Tibial artery (tissue), 4 donors: ENCODE results near the gene MEIKIN.

Experiments used
- DNase-seq, 2 donors: peaks; one replicate each; pipeline ENCODE4 v3.0.0-alpha.2; 2019
- H3K27ac ChIP-seq, 2 donors: fragments of 200-600 bp; sonication (generic) in 1 of 2; 1 replicate in 1 of 2; 2 replicates in 1 of 2; pipeline ENCODE4 v1.5.1; 2018 to 2019; ENCODE audit warnings: mild to moderate bottlenecking in 1 of 2
- H3K27me3 ChIP-seq, 2 donors: fragments of 200-600 bp; sonication (generic) in 1 of 2; one replicate each; pipeline versions ENCODE4 v1.5.1 to v1.6.0; 2016 to 2019
- H3K36me3 ChIP-seq, 3 donors: fragments of 200-600 bp; sonication (generic) in 2 of 3; one replicate each; pipeline ENCODE4 v1.5.1; 2016 to 2019; ENCODE audit warnings: mild to moderate bottlenecking in 2 of 3
- H3K4me1 ChIP-seq, 4 donors: fragments of 200-600 bp; sonication (generic) in 2 of 4; 1 replicate in 3 of 4; 2 replicates in 1 of 4; pipeline ENCODE4 v1.5.1; 2016 to 2019
- H3K4me3 ChIP-seq, 2 donors: fragments of 200-600 bp; sonication (generic) in 1 of 2; 1 replicate in 1 of 2; 2 replicates in 1 of 2; pipeline ENCODE4 v1.5.1; 2018 to 2019; ENCODE audit warnings: mild to moderate bottlenecking in 2 of 2
- H3K9me3 ChIP-seq, 3 donors: fragments of 200-600 bp; sonication (generic) in 1 of 3; one replicate each; pipeline ENCODE4 v1.5.1; 2016 to 2019
- intact Hi-C: fragments of 100-400 bp; cut with DNase I; formaldehyde crosslinking; loops from one replicate; pipeline ENCODE4 v1.15.0; 2023; ENCODE audit warnings: low total_unique reads
- TF ChIP-seq, protein P1 (sequence below), 2 experiments: fragments of 200-600 bp in 1 of 2; fragments of 450-650 bp in 1 of 2; IDR thresholded peaks; one replicate each; pipeline ENCODE4 v1.5.1; 2017 to 2019; ENCODE audit warnings: antibody characterized with exemption in 2 of 2, mild to moderate bottlenecking in 1 of 2, moderate library complexity in 1 of 2

Gene MEIKIN

DNA sequence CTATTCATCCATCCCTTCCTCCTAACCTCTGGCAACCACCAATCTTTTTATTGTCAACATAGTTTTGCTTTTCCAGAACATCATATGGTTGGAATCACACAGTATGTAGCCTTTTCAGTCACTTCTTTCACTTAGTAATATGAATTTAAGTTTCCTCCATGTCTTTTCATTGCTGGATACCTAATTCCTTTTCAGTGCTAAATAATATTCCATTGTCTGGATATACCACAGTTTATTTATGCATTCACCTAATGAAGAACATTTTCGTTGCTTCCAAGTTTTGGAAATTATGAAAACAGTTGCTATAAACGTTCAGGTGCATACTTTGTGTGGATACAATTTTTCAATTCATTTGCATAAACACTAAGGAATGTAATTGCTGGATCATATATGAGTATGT, 77.9 kb downstream of the MEIKIN start:
- intact Hi-C loops: no loop called here
- no peak overlapping the region for H3K4me3 ChIP-seq
- no peaks in the 10 kb centered on the region for H3K27me3 ChIP-seq
- TF ChIP-seq, protein P1, sequence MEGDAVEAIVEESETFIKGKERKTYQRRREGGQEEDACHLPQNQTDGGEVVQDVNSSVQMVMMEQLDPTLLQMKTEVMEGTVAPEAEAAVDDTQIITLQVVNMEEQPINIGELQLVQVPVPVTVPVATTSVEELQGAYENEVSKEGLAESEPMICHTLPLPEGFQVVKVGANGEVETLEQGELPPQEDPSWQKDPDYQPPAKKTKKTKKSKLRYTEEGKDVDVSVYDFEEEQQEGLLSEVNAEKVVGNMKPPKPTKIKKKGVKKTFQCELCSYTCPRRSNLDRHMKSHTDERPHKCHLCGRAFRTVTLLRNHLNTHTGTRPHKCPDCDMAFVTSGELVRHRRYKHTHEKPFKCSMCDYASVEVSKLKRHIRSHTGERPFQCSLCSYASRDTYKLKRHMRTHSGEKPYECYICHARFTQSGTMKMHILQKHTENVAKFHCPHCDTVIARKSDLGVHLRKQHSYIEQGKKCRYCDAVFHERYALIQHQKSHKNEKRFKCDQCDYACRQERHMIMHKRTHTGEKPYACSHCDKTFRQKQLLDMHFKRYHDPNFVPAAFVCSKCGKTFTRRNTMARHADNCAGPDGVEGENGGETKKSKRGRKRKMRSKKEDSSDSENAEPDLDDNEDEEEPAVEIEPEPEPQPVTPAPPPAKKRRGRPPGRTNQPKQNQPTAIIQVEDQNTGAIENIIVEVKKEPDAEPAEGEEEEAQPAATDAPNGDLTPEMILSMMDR (IDR thresholded peaks at IDR 0.05): no peak
- DNase-seq: no peak
- no peak overlapping the region for H3K27ac ChIP-seq
- no peaks in the 10 kb centered on the region for H3K4me1 ChIP-seq
- H3K9me3 ChIP-seq: peaks cover 3 to 36% (median 33%) of the 10 kb centered on the region in 3 donors
- no peaks in the 10 kb centered on the region for H3K36me3 ChIP-seq

DNA sequence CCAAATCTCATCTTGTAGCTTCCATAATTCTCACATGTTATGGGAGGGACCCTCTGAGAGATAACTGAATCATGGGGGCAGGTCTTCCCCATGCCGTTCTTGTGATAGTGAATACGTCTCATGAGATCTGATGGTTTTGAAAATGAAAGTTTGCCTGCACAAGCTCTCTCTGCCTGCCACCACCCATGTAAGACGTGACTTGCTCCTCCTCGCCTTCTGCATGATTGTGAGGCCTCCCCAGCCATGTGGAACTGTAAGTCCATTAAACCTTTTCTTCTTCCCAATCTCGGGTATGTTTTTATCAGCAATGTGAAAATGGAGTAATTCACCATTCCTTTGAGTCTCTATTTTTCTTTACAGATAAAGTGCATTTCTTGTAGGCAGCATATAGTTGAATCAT, 81.8 kb downstream of the MEIKIN start:
- H3K36me3 ChIP-seq: no peaks in the 10 kb centered on the region
- no peak for DNase-seq
- H3K4me1 ChIP-seq: no peaks in the 10 kb centered on the region
- H3K27me3 ChIP-seq: no peaks in the 10 kb centered on the region
- no peak overlapping the region for H3K27ac ChIP-seq
- H3K9me3 ChIP-seq: peaks cover 3 to 33% (median 29%) of the 10 kb centered on the region in 3 donors
- TF ChIP-seq, protein P1 (IDR thresholded peaks at IDR 0.05): no peak
- intact Hi-C loops: no loop called here
- no peak overlapping the region for H3K4me3 ChIP-seq

DNA sequence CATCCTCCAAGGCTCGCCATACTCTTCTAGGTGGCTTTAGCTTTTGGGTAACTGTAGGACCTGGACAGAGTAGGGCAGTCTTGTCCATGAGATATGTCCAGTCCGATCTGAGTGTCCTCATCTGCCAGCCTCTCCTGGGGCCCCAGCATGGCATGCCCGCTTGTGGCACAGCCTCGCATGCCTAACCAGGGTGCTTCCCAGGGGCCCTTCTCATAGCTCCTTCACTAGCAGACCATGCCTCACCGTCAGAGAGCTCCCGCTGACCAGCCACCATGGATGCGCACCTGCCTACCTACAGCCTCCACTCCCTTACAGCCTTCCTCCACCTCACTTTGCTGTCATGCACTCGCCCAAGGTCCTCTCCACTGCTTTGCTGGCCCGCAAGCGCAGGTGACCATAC, 88.1 kb downstream of the MEIKIN start:
- intact Hi-C loops: no loop called here
- Histone ChIP-seq H3K9me3 (no peaks in the 10 kb centered on the region), H3K4me3 (no peak overlapping the region), H3K36me3 (no peaks in the 10 kb centered on the region), H3K4me1 (no peaks in the 10 kb centered on the region), H3K27me3 (no peaks in the 10 kb centered on the region), H3K27ac (no peak overlapping the region)
- no peak for DNase-seq
- TF ChIP-seq, protein P1 (IDR thresholded peaks at IDR 0.05): no peak

DNA sequence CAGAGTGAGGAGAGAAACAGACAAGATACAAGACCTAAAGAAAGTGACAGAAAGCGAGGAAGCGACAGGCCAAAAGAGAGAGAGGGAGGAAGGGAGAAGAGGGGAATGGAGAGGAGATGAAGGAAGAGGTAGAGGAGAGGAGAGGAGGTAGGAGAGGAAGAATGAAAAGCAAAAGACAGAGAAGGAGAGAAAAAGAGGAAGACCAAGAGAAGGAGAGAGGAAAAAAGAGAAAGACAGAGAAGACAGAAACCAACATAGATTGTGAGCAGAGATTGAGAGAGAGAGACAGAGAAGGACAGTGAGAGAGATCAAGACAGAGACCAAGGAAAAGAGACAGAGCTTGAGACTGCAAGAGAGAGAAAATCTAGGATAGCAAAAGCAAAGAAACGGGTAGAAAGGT, 90.0 kb downstream of the MEIKIN start:
- H3K27ac ChIP-seq: no peak overlapping the region
- H3K36me3 ChIP-seq: no peaks in the 10 kb centered on the region
- intact Hi-C loops: no loop called here
- no peaks in the 10 kb centered on the region for H3K27me3 ChIP-seq
- H3K4me3 ChIP-seq: no peak overlapping the region
- H3K9me3 ChIP-seq: no peaks in the 10 kb centered on the region
- H3K4me1 ChIP-seq: no peaks in the 10 kb centered on the region
- no peak for DNase-seq
- TF ChIP-seq, protein P1 (IDR thresholded peaks at IDR 0.05): no peak

DNA sequence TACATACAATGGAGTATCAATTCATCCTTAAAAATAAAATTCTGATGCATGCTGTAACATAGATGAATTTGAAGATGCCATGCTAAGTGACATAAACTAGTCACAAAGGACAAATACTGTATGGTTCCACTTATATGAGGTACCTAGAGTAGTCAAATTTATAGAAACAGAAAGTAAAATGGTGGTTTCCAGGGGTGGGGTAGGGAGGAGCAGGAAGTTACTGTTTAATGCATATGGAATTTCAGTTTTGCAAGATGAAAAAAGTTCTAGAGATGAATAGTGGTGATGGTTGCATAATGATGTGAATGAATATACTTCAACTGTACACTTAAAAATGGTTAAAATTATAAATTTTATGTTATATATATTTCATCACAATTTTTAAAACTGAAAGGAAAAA, 91.3 kb downstream of the MEIKIN start:
- no peaks in the 10 kb centered on the region for H3K4me1 ChIP-seq
- H3K27me3 ChIP-seq: no peaks in the 10 kb centered on the region
- TF ChIP-seq, protein P1 (IDR thresholded peaks at IDR 0.05): no peak
- H3K27ac ChIP-seq: no peak overlapping the region
- no peaks in the 10 kb centered on the region for H3K36me3 ChIP-seq
- no peak overlapping the region for H3K4me3 ChIP-seq
- intact Hi-C loops: no loop called here
- peaks cover 0 to under 1% (median 0%) of the 10 kb centered on the region in 3 donors for H3K9me3 ChIP-seq
- DNase-seq: no peak

DNA sequence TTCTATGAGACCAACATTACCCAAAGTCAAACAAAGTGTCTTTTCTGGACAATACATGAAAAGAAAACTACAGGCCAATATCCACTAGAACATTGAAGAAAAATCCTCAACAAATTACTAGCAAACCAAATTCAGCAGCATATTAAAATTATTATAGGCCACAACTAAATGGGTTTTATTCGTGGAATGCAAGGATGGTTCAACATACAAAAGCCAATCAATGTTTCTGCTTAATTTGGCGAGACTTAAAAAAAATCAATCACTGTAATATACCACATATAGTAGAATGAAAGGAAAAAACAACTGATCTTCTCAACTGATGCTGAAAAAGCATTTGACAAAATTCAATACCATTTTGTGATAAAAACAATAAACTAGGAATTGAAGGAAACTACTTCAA, 96.8 kb downstream of the MEIKIN start:
- Histone ChIP-seq H3K36me3 (no peaks in the 10 kb centered on the region), H3K27ac (no peak overlapping the region), H3K9me3 (peaks cover 0 to 25% (median 21%) of the 10 kb centered on the region in 3 donors), H3K27me3 (no peaks in the 10 kb centered on the region), H3K4me1 (no peaks in the 10 kb centered on the region), H3K4me3 (no peak overlapping the region)
- TF ChIP-seq, protein P1 (IDR thresholded peaks at IDR 0.05): no peak
- no peak for DNase-seq
- intact Hi-C loops: no loop called here
